Activated CD4-positive, alpha-beta T cell treated with anti-CD3 and anti-CD28 coated beads, Interleukin-2, Interleukin-6, amounts not matched to agents 100 ng/mL and 50 ng/mL, durations not matched to agents 16 hours and 8 hours (primary cell): ENCODE results near the gene VDR.

Experiments
- DNase-seq: peaks from one replicate; pipeline ENCODE4 v3.0.0-alpha.2; 2020

Gene VDR

GRCh38 chr12:47927346-47927745 is 22.6 kb upstream of the VDR start:
- DNase-seq, result no peak

GRCh38 chr12:47921907-47922306 is 17.1 kb upstream of the VDR start:
- DNase-seq, result no peak

- DNase-seq, result no peak
Observed at GRCh38 chr12:47920913-47921312, 16.1 kb upstream of the VDR start.

GRCh38 chr12:47913081-47913480 is 8.3 kb upstream of the VDR start:
- DNase-seq, result no peak

- DNase-seq, result no peak
Observed at GRCh38 chr12:47912556-47912955, 7.8 kb upstream of the VDR start.

GRCh38 chr12:47910981-47911380 is 6.2 kb upstream of the VDR start:
- DNase-seq, result no peak

GRCh38 chr12:47910486-47910885 is 5.7 kb upstream of the VDR start:
- no peak for DNase-seq

- no peak for DNase-seq
Observed at GRCh38 chr12:47909839-47910465, 5.2 kb upstream of the VDR start.

GRCh38 chr12:47908738-47909137 is 3.9 kb upstream of the VDR start:
- no peak for DNase-seq

GRCh38 chr12:47907851-47908454 is 3.2 kb upstream of the VDR start:
- DNase-seq, result no peak

- DNase-seq, result peak; percentile 84
Observed at GRCh38 chr12:47903927-47904712, 674 bp downstream of the VDR start.

- DNase-seq, result peak; percentile 54
Observed at GRCh38 chr12:47903151-47903611, 1.6 kb downstream of the VDR start.

GRCh38 chr12:47902131-47902639 is 2.6 kb downstream of the VDR start:
- DNase-seq, result no peak

GRCh38 chr12:47901718-47902093 is 3.1 kb downstream of the VDR start:
- DNase-seq, result no peak

GRCh38 chr12:47901063-47901717 is 3.6 kb downstream of the VDR start:
- no peak for DNase-seq

GRCh38 chr12:47900131-47901062 is 4.4 kb downstream of the VDR start:
- DNase-seq, result no peak

- DNase-seq, result no peak
Observed at GRCh38 chr12:47899466-47899865, 5.3 kb downstream of the VDR start.

- DNase-seq, result no peak
Observed at GRCh38 chr12:47896633-47897032, 8.2 kb downstream of the VDR start.

- DNase-seq, result no peak
Observed at GRCh38 chr12:47896022-47896421, 8.8 kb downstream of the VDR start.

- DNase-seq, result no peak
Observed at GRCh38 chr12:47894652-47895051, 10.1 kb downstream of the VDR start.

- no peak for DNase-seq
Observed at GRCh38 chr12:47894068-47894467, 10.7 kb downstream of the VDR start.

- no peak for DNase-seq
Observed at GRCh38 chr12:47892819-47893218, 12.0 kb downstream of the VDR start.
